RWPE1 (cell line): Measurements from ENCODE around the gene MMP25.

Experiments
- CTCF ChIA-PET: fragments of 350-600 bp; sonication (Branson Sonifier 250); formaldehyde crosslinking; extraction: SDS; loops from one replicate; lab custom pipeline; 2021; lab: Yijun Ruan, JAX
- POLR2A ChIA-PET: fragments of 400-600 bp; formaldehyde crosslinking; extraction: SDS; loops from one replicate; lab custom pipeline; 2020; ENCODE audit warnings: antibody characterized with exemption; ENCODE audit not compliant: low non-redundant PET; lab: Yijun Ruan, JAX
- DNase-seq: peaks from one replicate; pipeline ENCODE4 v3.0.0; 2012; ENCODE audit warnings: low spot score
- H3K27ac ChIP-seq: fragments of 450-650 bp; 2 replicates; pipeline ENCODE4 v1.5.1; 2017
- TF ChIP-seq, protein P1 (sequence below): fragments of 450-650 bp; conservative IDR thresholded peaks from 2 replicates; pipeline ENCODE4 v1.5.1; 2017; ENCODE audit warnings: low read depth, mild to moderate bottlenecking

MMP25 gene

DNA sequence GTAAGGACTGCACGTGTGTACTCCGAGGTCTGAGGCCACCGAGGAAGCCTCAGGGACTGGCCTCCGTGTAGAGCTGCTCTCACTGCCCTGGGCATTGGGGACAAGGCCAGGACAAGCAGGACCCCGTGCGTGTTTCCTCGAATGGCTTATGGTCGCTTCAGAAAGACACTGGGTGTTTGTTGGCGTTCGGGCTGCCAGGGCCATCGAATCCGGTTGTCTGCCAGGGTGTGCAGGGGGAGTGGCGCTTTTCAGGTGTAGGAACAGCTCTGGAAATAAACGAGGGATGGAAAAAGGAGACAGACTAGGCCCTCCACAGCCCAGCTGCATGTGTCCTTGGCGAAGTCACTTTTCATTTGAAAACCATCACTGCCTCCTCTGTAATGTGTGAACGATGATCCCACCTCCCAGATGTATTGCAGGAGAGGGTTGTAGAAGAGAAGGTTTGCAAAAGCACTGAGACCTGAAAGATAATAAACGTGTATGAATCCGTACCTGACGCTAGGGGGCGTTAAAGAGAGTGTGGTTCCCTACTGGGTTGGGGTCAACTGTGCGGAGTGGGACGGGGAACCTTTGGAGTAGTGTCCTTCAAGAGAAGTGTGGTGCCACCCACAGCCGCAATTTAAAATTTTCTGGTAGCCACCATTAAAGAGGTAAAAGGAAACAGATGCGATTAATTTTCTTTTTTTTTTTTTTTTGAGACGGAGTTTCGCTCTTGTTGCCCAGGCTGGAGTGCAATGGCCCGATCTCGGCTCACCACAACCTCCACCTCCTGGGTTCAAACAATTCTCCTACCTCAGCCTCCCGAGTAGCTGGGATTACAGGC lies 54.9 kb downstream of the MMP25 start:
- ChIA-PET POLR2A (no interaction called here), CTCF (interaction anchor here (0.6 to 1.5 kb wide), 4 partner anchors 12 to 27 kb away, joined by 3 to 6 read pairs (median 4); no protein-coding TSS in a partner anchor)
- peak; percentile 31 for DNase-seq
- TF ChIP-seq, protein P1, sequence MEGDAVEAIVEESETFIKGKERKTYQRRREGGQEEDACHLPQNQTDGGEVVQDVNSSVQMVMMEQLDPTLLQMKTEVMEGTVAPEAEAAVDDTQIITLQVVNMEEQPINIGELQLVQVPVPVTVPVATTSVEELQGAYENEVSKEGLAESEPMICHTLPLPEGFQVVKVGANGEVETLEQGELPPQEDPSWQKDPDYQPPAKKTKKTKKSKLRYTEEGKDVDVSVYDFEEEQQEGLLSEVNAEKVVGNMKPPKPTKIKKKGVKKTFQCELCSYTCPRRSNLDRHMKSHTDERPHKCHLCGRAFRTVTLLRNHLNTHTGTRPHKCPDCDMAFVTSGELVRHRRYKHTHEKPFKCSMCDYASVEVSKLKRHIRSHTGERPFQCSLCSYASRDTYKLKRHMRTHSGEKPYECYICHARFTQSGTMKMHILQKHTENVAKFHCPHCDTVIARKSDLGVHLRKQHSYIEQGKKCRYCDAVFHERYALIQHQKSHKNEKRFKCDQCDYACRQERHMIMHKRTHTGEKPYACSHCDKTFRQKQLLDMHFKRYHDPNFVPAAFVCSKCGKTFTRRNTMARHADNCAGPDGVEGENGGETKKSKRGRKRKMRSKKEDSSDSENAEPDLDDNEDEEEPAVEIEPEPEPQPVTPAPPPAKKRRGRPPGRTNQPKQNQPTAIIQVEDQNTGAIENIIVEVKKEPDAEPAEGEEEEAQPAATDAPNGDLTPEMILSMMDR: peak; percentile 41
- peak overlapping the region; percentile 44 for H3K27ac ChIP-seq

DNA sequence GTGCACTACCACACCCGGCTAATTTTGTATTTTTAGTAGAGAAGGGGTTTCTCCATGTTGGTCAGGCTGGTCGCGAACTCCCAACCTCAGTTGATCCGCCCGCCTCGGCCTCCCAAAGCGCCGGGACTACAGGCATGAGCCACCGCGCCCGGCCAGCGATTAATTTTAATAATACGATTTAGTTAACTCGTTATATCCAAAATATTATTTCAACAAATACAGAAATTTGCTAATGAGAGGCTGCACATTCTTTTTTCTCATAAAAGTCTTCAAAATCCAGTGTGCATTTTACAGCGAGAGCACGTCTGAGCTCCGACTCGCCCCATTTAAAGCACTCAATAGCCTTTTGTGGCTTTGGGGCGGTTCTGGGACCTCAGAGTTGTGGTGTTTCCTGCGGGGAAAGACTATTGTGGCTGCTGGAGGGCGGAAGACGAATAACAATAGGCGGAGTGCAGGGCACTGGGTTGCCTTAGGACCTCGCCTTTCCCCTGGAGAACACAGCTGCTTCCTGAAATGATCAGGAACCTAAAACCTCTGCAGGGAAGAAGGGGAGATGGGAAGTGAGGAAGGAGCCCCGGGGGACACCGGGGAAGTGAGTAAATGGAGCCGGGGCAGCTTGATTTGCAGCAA lies 55.6 kb downstream of the MMP25 start:
- POLR2A ChIA-PET: no interaction called here
- CTCF ChIA-PET: interaction anchor here (0.8 to 1.5 kb wide), 4 partner anchors 21 to 57 kb away, joined by 3 to 4 read pairs (median 3); no protein-coding TSS in a partner anchor
- TF ChIP-seq, protein P1: no peak
- no peak for DNase-seq
- 0 out of 2 replicates have a peak overlapping the region, but pooled peaks have one; percentile 7 for H3K27ac ChIP-seq

DNA sequence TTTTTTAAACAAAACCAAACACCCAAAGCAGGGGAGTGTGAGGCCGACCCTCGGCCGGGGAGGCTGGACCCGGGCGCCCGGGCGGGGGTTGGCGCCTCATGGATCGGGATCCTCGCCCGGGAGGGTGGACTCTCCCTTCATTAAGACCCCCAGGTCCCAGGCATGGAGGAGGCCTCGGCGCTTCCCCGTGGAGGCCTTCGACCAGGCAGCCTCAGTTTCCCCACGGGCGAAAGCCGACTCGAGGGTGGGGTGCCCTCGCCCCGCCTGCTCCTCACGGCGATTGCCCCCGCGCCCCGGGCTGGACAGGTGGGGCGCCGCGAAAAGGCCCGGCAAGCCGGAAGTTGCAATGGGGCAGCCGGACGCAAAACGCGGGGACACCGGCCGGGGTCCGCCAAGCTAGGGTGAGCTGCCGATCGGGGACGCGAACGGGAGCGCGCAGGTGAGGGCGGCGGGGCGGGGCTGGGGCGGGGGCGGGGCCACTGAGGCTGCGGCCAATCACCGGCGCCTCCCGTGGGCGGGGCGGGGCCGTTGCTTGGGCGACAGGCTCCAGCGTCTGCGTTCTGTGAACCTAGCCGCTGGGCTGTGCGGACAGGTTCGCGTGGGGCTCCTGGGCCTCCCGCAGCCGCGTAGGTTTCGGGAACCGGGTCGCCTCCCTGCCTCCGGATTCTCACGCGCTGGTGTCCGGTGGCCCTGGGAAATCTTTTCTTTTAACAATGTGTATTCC lies 60.0 kb downstream of the MMP25 start:
- ChIA-PET POLR2A (interaction anchor here (1.2 kb wide), 1 partner anchor 14 kb away, joined by 5 read pairs; no protein-coding TSS in a partner anchor), CTCF (no interaction called here)
- peak overlapping the region; percentile 75 for H3K27ac ChIP-seq
- peak; percentile 96 for DNase-seq
- TF ChIP-seq, protein P1: no peak
